GM11168 (cell line): ENCODE results near the gene RAPGEF3.

Experiments used
- in situ Hi-C: fragments of 300-500 bp; cut with MboI; formaldehyde crosslinking; loops from one replicate; pipeline ENCODE4 v1.12.0; 2022; ENCODE audit warnings: low sequenced_read_pairs; ENCODE audit not compliant: unreplicated experiment

The RAPGEF3 gene

DNA sequence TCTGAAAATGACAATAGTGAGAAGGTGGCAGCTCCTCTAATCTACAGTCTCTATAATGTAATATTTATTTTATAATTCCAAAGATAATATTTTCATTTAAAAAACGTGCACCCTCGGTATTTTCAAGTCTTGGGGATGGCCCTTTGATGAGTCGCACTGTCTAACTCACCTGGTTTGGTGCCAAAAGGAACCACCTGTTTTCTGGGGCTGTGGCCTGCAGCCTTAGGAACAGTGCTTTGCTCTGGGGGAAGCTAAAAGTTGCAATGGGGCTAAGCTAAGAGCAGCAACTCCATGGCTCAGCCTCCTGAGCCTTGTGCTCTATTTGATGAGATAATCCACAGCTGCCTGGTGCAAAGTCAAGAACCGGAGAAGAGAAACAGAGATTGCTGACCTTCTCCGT is 27.0 kb downstream of the RAPGEF3 start:
- in situ Hi-C loops, result loop anchor here (5.0 kb wide), 1 partner anchor 36 kb away; no protein-coding TSS in a partner anchor

DNA sequence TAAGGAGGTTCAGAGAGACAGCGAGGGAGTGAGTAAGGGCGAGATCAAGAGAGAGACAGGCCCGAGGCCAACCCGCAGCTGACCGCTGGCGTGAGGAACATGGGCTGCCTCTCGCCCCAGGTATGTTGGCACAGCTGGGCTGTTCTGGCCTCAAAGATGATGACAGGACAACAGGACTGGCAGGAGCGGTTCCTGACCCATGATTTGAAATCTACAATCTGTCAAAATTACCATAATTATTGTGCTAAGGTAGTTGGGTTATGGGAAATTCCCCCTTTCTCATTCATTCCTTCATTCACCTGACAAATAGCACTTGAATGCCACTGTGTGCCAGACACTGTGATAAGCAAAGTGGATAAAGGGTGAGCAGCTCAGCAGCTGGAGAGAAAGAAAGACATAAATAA is 28.3 kb downstream of the RAPGEF3 start:
- in situ Hi-C loops, result loop anchor here (5.0 kb wide), 1 partner anchor 37 kb away; no protein-coding TSS in a partner anchor

DNA sequence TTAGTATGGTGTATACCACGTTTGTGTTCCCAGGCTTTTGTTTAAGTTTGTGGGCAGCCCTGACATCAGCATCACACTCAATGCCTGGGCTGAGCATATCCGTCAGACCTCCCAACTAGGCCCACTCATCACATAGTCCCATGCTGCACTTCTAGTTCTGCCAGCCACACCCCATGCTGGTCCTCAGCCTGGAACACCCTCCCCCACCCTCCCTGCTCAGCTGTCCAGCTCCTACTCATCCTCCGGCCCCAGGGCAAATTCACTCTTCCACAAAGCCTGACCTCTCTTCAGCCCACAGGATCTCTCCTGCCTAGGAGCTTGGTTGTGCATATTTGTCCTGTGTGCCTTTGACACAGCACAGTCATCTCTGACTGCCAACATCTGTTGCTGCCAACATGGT is 29.4 kb downstream of the RAPGEF3 start:
- in situ Hi-C loops, result no loop called here

DNA sequence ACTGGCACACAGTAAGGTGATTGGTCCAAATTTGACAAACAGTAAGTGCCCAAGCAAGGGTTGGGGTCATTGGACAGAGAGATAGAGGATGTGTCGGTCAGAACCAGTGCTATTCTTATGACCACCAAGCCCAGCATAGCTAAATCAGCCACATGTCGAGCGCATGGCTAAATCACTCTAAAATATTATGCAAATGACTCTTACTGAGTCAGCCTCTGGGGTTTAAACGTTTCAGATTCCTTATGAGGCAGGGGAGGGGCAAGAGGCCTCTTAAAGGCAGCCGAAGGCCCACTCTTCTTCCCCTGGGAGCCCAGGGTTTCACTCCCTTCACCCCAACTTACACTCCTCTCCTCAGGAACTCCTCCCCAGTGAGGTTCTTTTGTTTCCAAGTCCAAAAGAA is 32.8 kb downstream of the RAPGEF3 start:
- in situ Hi-C loops, result no loop called here

DNA sequence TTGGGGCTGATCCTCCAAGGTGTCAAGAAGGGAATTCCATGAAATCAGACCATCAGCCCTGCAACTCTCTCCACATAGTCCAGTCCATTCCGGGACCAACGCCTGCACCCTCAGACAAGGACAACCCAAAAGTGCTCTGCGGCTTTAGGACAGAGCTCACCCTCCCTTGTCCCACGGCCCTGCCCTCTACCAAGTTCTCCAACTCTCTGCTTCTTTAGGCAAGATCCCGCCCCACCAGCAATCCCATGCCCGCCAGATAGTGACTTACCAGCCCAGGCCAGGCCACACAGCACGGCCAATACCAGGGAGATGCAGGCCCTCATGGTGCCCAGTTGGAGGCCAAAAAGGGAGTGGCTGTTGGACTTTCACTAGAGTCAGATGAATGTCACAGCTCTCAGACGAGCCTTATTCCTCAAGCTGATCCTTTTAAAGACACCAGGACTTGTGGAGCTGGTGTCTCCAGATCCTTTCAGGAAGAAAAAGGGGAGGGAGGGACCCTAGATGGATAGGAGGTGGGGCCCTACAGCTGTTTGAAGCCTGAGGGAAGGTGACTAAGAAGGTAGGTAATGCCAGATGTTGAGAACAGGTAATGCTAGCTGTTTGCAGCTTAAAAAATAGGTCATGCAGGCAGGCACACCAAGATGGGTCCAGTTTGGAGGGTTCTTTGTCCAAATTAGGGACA is 33.4 kb downstream of the RAPGEF3 start, which contains the start of gene ENDOU:
Gene ENDOU, minus strand, starts transcription at position 400 of the 682 bp plus-strand sequence. Its CDS starts 77 bp downstream, at position 323.
- in situ Hi-C loops, result no loop called here

DNA sequence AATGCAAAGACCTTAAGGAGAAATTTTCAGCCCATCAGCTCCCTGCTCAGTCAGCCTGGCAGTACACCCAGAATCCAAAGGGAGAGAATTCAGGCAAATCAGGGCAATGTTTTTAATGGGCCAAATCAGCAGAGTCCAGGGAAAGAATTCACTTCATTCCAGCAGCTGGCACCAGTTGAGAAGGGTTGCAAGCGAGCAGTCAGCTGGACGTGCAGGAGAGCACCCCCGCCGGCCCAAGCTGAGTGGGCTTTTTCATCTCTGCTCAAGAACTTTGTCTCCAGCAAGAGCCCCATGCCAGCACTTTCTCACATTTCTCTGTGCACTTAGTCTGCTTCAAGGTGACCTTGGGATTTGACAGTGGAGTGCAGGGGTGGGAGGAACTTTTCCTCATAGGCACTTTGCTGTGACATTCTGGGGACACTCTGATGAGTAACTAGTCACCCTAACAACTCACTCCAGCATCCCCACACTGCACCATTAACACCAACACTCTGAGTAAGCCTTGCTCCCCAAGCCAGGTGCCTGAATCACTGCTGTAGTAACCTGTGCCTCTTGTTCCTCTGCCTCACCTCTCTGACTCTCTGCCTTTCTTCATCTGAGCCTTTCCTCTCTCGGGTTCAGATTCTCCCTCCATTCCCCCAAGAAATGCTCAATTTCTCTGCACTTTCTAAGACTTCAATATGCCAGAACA is 35.6 kb downstream of the RAPGEF3 start:
- in situ Hi-C loops, result no loop called here

DNA sequence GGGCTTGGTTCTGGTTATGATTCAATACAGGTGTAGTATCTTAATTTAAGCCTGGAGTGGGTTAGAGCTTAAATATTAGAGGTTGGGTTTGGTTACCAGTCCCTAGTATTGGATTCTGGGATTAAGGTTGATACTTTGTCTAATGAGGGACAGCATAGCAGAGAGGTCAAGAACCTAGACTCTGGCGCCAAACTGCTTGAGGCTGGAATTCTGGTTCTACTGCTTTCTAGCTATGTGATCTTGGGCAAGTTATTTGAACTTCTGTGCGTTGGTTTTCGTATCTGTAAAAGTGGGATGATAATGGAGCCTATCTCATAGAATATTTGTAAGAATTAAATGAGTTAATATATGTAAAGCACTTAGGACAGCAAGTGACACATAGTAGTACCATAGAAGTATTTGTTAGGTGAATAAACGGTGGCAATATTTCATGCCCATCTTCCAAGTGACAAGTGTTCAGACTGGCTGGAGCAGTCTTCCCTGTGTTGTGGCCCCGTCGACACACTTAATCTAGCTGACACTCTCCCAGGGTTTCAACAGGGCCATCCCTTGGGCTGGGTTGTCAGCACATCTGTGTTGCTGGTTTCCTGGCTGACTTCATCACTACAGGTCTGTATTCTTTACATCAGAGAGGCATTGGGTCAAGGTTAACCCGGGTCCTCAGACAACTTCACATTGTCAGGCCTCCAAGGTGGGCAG is 36.4 kb downstream of the RAPGEF3 start:
- in situ Hi-C loops, result no loop called here

DNA sequence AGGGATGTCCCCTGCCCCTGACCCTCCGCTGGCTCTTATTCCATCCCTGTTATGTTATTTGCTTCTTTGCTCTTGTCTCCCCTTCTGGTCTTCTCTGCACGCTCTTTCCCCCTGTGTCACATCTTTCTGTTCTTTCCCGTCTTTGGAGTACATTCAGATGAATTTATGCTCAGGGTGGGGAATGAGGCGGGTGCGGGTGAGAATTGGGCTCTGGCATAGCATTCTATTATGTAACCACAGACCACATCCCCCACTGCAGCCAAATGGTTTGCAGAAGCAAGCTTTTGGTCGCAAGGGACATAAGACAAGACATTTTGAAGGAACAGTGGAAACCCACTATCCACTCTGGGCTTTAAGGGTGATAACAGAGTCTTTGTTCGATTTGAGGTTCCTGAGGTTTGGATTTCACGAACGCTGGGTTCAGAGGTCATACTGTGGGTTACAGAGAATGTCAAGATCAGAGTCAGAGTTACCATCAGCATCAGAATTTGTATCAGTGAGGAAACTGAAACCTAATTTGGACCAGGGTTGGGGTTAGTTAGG is 37.2 kb downstream of the RAPGEF3 start:
- in situ Hi-C loops, result no loop called here

DNA sequence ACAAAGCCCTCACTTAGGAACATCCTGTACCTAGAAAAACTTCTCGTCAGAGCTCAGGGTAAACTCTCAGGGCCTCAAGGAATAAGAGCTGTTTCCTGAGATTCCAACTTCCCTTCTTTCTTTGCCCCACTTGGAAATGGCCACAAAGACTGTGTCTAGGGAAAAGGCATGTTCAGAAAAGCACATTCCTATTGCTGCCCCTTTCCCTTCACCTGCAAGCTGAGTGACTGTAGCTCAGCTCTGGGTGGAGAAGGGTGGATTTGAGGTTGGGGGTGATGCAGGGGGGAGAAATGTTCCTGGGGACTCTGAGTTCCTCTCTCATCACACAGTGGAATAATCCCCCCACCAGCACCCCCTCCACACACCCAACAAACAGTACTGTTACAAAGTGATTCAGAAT is 40.1 kb downstream of the RAPGEF3 start:
- in situ Hi-C loops, result no loop called here

DNA sequence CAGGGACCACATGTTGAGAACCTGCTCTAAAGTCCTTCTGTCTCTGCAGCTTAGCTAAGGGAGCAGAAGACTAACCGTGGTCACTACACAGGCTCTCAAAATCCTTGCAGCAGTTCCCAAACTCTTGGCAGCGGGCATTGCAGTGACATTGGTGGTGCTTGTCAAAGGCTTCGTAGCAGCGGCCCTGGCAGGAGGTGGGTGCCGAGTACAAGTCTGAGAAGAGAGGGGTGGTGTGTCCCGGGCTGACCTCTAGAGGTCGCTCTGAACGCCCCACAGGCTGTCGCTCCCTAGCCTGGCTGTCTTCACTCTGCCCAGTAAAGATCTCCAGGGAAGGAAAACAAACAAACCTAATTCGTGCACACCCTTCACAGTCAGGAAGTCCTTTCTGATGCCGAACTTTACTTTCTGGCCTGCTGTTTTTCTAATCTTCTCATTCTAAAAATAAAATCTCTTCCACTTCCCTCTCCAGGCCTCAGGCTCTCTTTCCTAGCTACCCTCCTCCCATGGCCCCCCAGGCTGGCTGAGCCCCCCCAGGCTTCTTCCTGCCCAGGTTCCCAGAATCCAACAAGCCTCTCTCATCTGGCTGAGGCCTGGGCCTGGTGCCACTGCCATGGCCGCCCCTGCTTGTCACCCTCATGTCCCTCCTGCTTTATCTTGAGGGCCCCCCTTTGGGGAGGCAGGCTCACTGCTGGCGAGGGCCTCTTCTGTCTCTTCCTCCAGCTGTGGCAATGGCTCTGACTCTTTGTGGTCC is 41.1 kb downstream of the RAPGEF3 start:
- in situ Hi-C loops, result no loop called here

DNA sequence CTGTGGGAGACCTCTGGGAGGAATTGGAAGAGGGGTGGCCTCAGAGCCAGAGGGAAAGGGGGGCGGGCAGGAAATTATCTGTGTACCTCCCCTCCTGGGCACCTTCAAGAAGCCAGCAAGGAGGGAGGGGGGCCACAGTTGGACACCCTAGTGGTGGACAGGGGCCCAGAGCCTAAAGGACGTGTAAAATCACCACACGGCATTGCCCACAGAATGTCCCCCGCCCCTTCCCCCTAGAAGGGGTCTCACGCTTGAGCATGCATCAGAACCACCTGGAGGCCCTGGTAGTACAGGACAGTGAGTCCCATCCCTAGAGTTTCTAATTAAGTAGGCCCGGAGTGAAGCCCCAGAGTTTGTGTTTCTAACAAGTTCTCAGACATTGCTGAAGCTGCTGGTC is 41.6 kb downstream of the RAPGEF3 start:
- in situ Hi-C loops, result no loop called here

DNA sequence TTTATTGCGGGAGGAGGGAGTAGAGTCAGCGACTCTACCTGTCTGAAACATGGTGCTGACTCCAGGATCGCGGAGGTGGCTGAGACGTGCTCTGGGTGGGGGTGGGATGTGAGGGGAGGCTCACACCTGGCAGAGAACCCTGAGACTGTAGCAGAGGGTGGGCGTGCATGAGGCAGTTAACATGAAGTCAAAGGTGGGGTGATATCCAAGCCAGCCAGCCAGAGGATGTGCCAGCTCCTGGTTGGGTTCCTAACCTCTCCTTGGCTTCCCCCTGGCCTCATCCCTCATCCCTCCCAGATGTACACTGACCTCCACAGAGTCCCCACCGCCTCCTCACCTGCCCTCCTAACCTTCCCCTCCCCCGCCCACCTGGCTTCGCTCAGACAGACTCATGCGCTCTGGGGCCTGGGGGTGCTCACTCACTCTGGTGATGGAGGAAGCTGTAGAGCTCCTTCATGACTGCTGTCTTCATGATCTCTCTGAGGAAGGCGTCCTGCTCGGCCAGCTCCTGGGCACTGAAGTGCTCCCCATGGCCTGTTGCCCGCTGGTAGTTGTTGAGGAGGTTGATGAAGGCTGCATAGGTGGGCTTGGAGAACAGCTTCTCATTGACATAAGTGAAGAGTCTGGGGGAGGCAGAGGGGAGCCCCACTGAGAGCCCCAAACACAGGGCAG is 42.7 kb downstream of the RAPGEF3 start:
- in situ Hi-C loops, result no loop called here

DNA sequence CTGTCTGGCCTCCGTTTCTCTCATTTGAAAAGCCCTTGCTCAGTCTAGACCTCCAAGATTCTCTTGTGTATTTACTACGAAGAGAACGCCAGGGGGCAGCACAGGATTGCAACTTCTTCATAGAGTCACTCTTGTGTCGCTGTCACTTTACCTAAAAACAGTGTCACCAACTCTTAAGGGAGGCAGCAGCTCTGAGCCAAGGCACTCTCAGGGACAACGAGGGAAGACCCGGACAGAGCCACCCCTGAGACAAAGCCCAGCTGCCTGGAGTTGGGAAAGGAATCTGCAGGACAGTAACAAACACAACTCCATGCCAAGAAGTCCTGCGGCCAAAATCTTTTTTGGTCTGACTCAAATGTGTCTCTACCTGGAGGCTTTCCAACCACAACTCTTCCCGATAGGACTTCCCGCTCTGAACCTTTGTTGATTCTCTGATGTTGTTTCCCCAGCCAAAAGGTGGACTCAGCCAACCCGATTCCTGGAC is 43.2 kb downstream of the RAPGEF3 start:
- in situ Hi-C loops, result no loop called here

DNA sequence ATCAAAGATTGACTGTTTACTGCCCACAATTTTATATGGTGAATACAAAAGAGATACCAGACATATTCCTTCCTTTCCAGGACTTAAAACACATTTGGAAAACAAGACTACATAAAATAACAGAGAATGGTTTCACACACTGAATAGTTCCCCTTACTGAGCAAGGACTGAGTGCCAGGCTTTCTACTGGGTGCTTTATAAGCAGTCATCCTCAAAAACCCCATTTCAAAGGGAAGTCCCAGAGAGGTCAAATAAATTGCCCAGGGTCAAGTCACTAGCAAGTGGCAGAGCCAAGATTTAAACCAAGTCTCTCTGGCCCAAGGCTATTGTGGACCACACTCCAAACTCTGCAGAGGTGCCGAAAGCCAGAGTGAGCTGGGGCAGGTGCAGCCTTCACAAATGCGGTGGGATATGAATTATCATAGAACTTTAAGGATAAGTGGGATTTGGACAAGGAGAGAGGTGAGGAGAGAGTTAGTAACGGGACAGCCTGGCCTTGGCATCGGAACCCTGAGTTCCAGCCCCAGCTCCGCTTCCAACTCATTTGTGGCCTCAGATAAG is 43.8 kb downstream of the RAPGEF3 start:
- in situ Hi-C loops, result no loop called here

DNA sequence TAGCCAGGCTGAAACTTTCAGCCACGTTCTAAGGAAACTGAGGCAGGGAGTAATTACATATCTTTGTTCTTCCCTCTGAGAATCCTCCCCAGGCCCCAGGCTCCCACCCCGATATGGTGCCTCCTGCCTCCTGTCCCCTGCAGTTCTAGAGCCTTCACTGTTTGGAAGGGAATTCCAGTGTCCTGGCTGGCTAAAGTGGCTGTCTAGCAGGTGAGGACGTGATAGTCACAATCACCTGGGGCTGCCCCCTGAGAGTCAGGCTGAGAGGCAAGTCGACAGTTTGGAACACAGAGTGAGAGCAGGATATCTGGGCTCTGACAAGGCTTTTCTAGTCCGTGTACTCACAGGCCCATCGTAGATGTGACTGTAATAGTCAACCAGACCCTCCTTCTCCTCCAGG is 46.5 kb downstream of the RAPGEF3 start:
- in situ Hi-C loops, result no loop called here

DNA sequence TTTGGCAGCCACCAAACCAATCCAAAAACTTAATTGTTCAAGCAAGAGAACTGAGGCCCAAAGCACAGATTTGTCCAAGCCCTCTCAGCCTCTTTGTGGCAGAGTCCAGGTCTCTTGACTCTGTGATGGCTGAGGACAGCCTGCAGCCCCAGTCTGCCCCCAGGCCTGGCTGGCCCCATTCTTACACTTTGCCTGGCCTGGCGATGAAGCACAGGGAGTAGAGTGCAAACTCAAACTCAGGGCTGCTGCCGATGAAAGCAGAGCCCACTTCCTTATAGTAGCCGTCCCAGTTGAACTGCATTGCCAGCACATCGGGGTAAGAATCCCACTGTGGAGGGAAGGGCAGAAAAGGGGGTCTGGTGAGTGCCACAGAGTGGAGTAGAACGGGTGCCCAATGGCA is 47.2 kb downstream of the RAPGEF3 start:
- in situ Hi-C loops, result no loop called here

DNA sequence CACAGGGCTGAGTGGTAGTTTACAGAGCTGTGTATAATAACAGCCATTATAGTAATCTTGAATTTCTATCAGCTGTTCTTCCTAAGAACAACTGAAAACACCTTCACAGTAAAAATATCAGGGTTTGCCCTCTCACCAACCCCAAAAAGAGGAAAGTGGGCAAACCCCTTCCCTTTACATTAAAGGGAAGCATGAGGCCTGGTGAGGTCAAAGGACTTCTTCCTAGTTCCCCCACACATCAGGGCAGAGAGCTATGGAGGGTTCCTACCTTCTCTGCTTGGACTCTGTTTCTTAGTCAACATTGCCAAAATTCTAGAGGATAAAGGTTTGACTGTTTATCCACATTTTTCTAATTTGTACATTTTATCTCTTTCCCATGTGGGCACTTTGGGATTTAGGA is 48.4 kb downstream of the RAPGEF3 start:
- in situ Hi-C loops, result no loop called here

DNA sequence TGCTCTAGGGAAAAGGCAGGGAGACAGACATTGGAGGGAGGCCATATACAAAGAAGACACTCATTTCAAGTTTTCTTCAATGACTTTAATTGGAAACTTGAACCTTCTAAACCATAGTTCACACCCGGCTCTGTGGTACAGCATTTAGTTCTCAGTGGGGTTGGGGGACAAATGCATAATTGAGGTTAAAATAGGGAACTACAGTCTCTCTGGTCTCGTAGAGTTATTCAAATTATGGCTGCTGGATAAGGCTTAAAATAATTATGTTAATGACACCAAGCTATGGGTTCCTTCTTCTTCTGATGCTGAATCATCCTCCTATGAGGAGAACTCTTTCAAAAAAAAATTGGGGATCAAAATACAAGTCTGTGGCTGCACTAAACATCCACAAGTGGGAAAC is 49.0 kb downstream of the RAPGEF3 start:
- in situ Hi-C loops, result no loop called here

DNA sequence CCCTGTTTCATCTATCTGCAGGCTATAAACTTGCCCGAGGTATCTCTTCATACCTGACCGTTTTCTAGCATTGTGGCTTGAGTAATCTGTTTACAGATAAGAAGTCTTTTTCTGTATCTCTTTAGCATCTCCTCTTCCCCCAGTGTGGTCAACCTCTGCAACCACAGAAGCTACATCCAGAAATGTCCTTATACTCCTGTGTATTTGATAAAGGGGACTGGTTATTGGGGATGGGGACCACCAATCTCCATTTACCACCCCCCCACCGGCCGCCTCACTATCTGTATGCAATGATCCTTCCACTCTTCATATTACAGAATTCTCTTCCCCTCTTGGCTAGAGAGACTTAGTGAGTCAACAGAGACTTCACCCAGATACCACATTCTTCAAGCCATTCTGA is 49.4 kb downstream of the RAPGEF3 start:
- in situ Hi-C loops, result no loop called here
